ENCODE results near the gene CHL1.

The CHL1 gene

GRCh38 chr3:411226-411625 is 214.7 kb downstream of the CHL1 start:
- no peak for DNase-seq (ENCODE audit: low read depth in 2 of 2)

GRCh38 chr3:414063-414462 is 217.5 kb downstream of the CHL1 start:
- DNase-seq (ENCODE audit: low read depth in 2 of 2): no peak

- no peak for DNase-seq (ENCODE audit: low read depth in 2 of 2)
These were observed 221.8 kb downstream of the CHL1 start for GRCh38 chr3:418239-418929.

GRCh38 chr3:420584-420983 is 224.0 kb downstream of the CHL1 start:
- no peak for DNase-seq (ENCODE audit: low read depth in 2 of 2)

- no peak for DNase-seq (ENCODE audit: low read depth in 2 of 2)
These were observed 228.5 kb downstream of the CHL1 start for GRCh38 chr3:425079-425478.

- DNase-seq (ENCODE audit: low read depth in 2 of 2): no peak
These were observed 229.5 kb downstream of the CHL1 start for GRCh38 chr3:426072-426471.

DNA sequence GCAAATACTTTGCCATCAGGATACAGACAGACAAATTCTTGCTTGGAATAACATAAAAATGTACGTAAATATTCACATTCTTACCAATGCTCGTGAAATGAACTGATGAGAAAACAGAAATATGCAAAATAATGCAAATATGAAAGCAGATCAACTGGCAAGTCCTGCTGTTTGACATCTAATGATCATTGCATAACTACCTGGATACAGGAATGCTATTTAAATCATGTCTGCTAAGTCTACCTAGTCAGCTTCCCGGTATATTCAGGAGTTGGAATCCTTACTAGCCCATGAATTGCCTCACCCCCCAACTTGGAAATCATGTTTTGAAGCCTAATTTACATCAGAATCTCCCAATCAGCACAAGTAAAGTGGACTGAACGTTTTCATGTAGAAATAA is 230.6 kb downstream of the CHL1 start:
- DNase-seq (ENCODE audit: low read depth in 2 of 2): no peak

DNA sequence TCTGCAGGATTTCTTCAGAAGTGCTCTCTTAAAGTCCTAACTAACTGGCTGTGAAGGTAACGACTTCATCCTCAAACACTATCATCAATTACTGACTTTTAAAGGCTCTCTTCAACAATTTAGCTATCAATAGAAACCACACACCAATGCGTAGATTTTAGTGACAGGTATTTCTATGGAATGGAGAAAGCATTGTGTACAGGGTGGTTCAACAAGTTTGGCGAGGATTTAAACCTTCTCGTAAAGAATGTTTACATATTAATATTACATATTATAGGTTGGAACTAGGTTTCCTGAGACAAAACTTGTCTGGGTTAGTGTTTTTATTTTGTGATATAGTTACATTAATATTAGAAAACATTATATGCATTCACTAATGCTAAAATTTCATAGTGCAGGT is 233.6 kb downstream of the CHL1 start:
- DNase-seq (ENCODE audit: low read depth in 2 of 2): no peak

DNA sequence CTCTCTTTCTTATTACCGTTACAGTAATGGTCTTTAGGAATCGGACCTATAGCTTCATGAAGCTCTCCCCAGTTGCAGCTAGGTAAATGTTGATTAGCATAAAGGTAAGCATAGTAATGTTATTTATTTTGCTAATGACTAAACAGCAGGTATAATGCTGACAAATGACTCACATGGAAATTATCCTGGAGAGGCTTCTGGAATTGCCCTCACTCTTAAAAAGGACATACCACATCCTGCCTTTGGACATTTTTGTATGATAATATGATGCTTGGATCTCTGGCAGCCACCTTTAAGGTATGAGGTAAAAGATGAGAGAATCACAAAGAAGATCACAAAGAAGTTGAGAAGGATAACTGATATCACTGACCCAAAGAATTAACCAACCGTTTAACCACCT is 238.6 kb downstream of the CHL1 start:
- no peak for DNase-seq (ENCODE audit: low read depth in 2 of 2)

DNA sequence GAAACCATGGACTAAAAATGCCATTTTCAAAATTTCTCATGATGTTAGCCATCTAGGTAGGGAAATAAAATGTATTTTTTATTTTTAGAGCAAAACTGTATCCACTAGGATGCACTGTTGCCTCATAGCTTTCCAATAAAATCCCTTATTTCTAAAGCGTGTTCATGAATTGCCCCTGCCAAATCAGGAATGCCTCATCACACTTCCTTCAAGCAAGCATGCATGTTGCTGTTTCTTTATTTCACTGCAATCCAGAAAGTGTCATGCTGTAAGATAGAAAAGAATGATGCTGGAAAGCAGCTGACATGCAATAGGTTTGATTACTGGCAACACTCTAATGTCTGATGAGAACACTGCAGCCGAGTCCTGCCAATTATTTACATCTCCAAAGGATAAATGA is 239.5 kb downstream of the CHL1 start:
- no peak for DNase-seq (ENCODE audit: low read depth in 2 of 2)

- no peak for DNase-seq (ENCODE audit: low read depth in 2 of 2)
These were observed 244.3 kb downstream of the CHL1 start for GRCh38 chr3:440826-441225.

GRCh38 chr3:445960-446359 is 249.4 kb downstream of the CHL1 start:
- no peak for DNase-seq (ENCODE audit: low read depth in 2 of 2)

GRCh38 chr3:447671-448070 is 251.1 kb downstream of the CHL1 start:
- no peak for DNase-seq (ENCODE audit: low read depth in 2 of 2)

DNA sequence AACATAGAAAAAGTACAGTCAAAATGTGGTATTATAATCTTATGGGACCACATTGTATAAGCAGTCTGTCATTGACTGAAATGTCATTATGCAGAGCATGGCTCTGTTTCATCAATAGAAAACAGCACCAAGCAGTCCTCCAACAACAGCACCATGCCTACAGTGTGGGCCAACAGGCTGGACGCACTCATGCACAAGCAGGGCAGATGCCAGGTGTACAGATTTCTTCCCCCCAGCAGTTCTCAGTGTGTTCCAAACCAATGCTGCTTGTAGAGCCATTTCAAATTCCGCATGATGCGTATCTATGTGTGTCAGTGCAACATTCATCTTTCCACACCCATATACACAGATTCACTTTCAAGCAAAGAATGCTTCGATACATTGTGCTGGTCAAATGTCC is 253.1 kb downstream of the CHL1 start:
- no peak for DNase-seq (ENCODE audit: low read depth in 2 of 2)

DNA sequence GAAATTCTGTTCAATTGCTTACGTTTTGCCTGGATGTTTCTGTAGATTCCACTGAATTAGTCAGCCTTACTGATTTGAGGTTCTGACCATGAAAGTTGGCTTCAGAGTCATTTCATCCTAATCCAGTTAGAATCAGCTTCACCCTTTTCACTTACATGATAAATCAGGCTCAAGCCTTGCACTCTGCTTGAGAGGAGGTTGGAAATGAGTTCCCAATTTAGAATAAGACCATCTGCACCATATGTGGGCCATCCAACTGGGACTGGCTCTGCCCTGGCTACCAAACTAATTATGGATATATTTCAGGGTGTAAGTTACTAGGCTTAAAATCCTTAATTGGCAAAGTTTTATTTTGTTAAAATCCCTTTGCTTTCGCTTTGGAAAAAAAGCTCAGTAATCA is 255.7 kb downstream of the CHL1 start:
- no peak for DNase-seq (ENCODE audit: low read depth in 2 of 2)

DNA sequence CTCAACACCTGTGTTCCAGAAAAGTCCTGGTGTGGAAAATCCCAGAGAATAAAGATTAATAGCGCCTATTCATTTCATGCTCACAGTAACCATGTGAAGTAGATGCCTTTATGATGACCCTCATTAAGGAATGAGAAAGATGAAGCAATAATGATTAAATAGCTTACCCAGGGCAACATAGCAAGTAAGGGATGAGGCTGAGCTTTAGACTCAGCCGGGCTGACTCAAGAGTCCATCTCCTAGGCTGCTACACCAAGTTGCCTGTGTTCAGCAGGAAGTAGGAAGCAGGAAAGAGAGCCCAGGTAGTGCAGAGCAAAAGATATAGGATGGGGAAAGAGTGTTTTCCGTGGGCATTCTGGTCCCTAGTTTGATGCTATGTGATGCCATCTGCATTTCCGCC is 256.5 kb downstream of the CHL1 start:
- DNase-seq (ENCODE audit: low read depth in 2 of 2): no peak

DNA sequence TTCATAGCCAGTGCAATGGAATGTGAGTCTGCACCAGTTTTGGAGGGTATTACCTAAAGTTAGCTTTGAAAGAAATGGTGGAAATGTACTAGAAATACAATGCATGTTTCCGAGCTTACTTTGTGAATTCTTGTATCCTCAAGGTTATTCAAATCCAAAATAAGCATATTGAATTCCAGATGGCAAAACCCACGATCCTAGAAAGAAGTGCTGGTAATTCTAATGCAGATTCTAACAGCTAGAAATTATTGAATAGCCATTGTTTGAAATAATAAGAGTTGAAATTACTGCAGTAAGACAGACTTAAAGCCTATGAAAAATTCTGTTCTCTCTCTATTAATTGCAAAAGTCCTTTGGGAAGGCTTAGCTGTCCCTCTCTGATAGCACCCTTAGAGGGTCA is 258.4 kb downstream of the CHL1 start:
- DNase-seq (ENCODE audit: low read depth in 2 of 2): no peak

DNA sequence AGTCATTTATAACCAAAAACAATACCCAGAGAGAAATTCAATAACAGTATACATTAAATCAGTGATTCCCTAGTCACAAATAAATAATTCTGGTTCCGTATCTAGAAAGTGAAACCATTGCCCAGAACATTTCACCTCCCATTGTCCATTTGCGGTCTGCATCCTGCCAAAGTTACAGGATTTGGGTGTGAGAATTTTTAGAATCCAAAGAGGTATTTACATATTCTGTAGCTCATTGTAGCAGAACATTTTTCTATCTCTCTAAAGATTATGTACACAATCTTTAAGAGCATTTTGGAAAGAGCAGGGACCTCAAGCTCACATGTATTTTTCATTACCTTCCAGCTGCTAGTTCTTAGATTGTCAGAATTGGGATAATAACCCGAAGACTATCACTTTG is 261.6 kb downstream of the CHL1 start:
- no peak for DNase-seq (ENCODE audit: low read depth in 2 of 2)

- no peak for DNase-seq (ENCODE audit: low read depth in 2 of 2)
These were observed 262.2 kb downstream of the CHL1 start for GRCh38 chr3:458653-459310.

Measured in stimulated activated CD8-positive, alpha-beta memory T cell treated with anti-CD3 and anti-CD28 coated beads, Interleukin-15, amount 100 ng/mL, for 48 hours (primary cell).